Activated CD8-positive, alpha-beta T cell treated with anti-CD3 and anti-CD28 coated beads for 36 hours (primary cell): ENCODE data around the gene HDAC10. TPM values are rescaled to one million over a fixed set of nuclear protein-coding genes. Genes with fewer than 3 reads are reported as not detected.

ENCODE experiments used
- ATAC-seq: fragments of 200-7000 bp; cut with Tn5 transposase; one replicate; pipeline ENCODE4 v1.10.0; 2021; ENCODE audit warnings: mild to moderate bottlenecking, moderate library complexity
- CTCF ChIA-PET: fragments of 350-600 bp; sonication (Branson Sonifier 250); formaldehyde crosslinking; loops from one replicate; lab custom pipeline; 2021; ENCODE audit warnings: antibody characterized with exemption; lab: Charles Lee
- POLR2A ChIA-PET: fragments of 350-600 bp; sonication (Branson Sonifier 250); formaldehyde crosslinking; loops from one replicate; lab custom pipeline; 2021; ENCODE audit warnings: antibody characterized with exemption; lab: Charles Lee
- DNase-seq: peaks from one replicate; pipeline ENCODE4 v3.0.0-alpha.2; 2020
- H3K27ac Mint-ChIP-seq: one replicate; pipeline ENCODE4 v1.8.0; 2021; ENCODE audit warnings: mild to moderate bottlenecking, mixed read lengths
- H3K27me3 Mint-ChIP-seq: one replicate; pipeline ENCODE4 v1.8.0; 2021; ENCODE audit warnings: mixed read lengths
- H3K36me3 Mint-ChIP-seq: one replicate; pipeline ENCODE4 v1.8.0; 2021; ENCODE audit warnings: low read depth, mixed read lengths
- H3K4me1 Mint-ChIP-seq: one replicate; pipeline ENCODE4 v1.8.0; 2021; ENCODE audit warnings: low read depth, mixed read lengths
- H3K4me3 Mint-ChIP-seq: one replicate; pipeline ENCODE4 v1.8.0; 2021; ENCODE audit warnings: mild to moderate bottlenecking, moderate library complexity, mixed read lengths
- H3K9me3 Mint-ChIP-seq: one replicate; pipeline ENCODE4 v1.8.0; 2021; ENCODE audit warnings: mixed read lengths
- intact Hi-C: fragments of 100-400 bp; cut with micrococcal nuclease; formaldehyde crosslinking; loops from one replicate; pipeline ENCODE4 v1.10.0; 2022
- total RNA-seq, 2 experiments: library from RNA; stranded (reverse); gene quantifications; one replicate each; pipeline ENCODE4 v1.2.3, GENCODE V29; 2021
- TF ChIP-seq, protein P1 (sequence below): fragments of 200-600 bp; IDR thresholded peaks from one replicate; pipeline ENCODE4 v1.8.0; 2022; ENCODE audit warnings: antibody characterized with exemption, mild to moderate bottlenecking

HDAC10 gene
- total RNA-seq, 2 experiments from 2014 or later: 43.0 to 44.3 TPM

DNA sequence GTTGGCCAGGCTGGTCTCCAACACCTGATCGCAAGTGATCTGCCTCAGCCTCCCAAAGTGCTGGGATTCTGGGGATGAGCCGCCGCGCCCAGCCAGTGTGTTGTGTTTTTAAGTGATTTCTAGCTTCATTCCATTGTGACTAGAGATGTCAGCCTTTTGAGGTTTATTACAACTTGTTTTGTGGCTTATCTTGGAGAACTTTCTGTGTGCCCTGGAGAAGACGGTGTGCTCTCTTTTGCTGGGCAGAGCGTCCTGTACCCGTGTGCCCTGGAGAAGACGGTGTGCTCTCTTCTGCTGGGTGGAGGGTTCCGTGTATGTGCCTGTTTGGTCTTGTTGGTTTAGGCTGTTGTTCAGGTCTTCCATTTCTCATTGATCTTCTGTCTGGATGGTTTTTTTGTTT is 37.8 kb downstream of the HDAC10 start:
- ATAC-seq (no peak), DNase-seq (no peak)
- H3K9me3 Mint-ChIP-seq: no peaks in the 10 kb centered on the region
- TF ChIP-seq, protein P1, sequence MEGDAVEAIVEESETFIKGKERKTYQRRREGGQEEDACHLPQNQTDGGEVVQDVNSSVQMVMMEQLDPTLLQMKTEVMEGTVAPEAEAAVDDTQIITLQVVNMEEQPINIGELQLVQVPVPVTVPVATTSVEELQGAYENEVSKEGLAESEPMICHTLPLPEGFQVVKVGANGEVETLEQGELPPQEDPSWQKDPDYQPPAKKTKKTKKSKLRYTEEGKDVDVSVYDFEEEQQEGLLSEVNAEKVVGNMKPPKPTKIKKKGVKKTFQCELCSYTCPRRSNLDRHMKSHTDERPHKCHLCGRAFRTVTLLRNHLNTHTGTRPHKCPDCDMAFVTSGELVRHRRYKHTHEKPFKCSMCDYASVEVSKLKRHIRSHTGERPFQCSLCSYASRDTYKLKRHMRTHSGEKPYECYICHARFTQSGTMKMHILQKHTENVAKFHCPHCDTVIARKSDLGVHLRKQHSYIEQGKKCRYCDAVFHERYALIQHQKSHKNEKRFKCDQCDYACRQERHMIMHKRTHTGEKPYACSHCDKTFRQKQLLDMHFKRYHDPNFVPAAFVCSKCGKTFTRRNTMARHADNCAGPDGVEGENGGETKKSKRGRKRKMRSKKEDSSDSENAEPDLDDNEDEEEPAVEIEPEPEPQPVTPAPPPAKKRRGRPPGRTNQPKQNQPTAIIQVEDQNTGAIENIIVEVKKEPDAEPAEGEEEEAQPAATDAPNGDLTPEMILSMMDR: no peak
- ChIA-PET POLR2A (interaction anchor here (1.5 kb wide), 1 partner anchor 12 kb away, joined by 3 read pairs; no protein-coding TSS in a partner anchor), CTCF (interaction anchor here (2.1 kb wide), 1 partner anchor 65 kb away, joined by 10 read pairs; no protein-coding TSS in a partner anchor)
- no peak overlapping the region for H3K27ac Mint-ChIP-seq
- peaks cover 28% of the 10 kb centered on the region for H3K36me3 Mint-ChIP-seq
- no peak overlapping the region for H3K4me3 Mint-ChIP-seq
- intact Hi-C loops: no loop called here
- H3K27me3 Mint-ChIP-seq: no peaks in the 10 kb centered on the region
- peaks cover 4% of the 10 kb centered on the region for H3K4me1 Mint-ChIP-seq

DNA sequence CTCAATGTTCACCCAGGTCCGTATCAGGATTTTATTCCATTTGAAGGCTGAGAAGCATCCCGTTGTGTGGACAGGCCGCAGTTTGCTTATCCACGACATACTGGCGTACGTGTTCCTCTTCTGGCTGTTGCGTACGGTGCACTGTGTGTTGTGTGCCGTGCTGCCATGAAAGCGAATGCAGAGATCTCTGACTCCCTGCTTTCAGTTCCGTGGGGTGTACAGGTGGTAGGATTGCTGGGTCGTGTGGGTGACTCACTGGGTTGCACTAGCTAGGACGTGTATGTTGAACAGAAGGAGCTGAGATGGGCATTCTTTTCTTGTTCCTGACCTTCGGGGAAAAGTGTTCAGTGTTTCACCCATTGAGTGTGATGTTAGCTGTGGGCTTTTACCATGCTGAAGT is 39.9 kb downstream of the HDAC10 start:
- Mint-ChIP-seq H3K27me3 (no peaks in the 10 kb centered on the region), H3K4me3 (no peak overlapping the region), H3K9me3 (no peaks in the 10 kb centered on the region), H3K27ac (no peak overlapping the region), H3K36me3 (peaks cover 24% of the 10 kb centered on the region), H3K4me1 (peaks cover 4% of the 10 kb centered on the region)
- ATAC-seq: no peak
- no peak for DNase-seq
- intact Hi-C loops: no loop called here
- CTCF ChIA-PET: interaction anchor here (0.9 to 2.1 kb wide), 4 partner anchors 62 to 181 kb away, joined by 4 to 10 read pairs (median 4); no protein-coding TSS in a partner anchor
- TF ChIP-seq, protein P1: no peak
- POLR2A ChIA-PET: no interaction called here

DNA sequence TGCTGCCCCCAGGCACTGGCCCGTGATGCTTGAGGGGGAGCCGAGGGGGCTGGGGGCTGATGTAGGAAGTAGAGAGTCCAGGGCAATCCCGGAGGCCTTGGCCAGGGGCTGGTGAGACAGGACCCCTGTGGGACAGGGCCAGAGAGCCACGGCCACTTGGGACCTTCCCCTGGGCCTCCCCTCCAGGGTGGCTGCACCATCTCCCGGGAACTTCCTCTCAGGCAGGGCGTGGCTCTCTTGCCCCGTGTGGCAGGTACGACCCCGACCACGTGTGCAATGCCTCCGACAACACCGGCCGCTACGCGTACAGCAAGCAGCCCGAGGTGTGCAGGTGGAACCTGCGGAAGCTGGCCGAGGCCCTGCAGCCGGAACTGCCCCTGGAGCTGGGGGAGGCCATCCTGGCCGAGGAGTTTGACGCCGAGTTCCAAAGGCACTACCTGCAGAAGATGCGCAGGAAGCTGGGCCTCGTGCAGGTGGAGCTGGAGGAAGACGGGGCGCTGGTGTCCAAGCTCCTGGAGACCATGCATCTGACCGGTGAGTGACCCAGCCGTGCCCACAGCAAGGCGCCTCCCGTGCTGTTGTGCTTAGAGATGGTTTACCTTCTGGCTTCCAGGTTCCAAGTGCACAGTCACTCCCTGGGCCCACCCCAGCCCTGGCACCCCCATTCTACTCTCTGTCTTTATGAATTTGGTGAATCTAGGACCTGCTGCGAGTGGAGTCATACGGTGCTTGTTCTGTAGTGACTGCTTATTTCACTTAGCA is 40.5 kb downstream of the HDAC10 start:
- H3K36me3 Mint-ChIP-seq: peaks cover 20% of the 10 kb centered on the region
- H3K27me3 Mint-ChIP-seq: no peaks in the 10 kb centered on the region
- DNase-seq: no peak
- peaks cover 4% of the 10 kb centered on the region for H3K4me1 Mint-ChIP-seq
- TF ChIP-seq, protein P1: no peak
- peak overlapping the region; percentile 44 for H3K27ac Mint-ChIP-seq
- H3K9me3 Mint-ChIP-seq: no peaks in the 10 kb centered on the region
- CTCF ChIA-PET: interaction anchor here (0.7 to 1.2 kb wide), 4 partner anchors 62 to 309 kb away, joined by 3 to 5 read pairs (median 4); no protein-coding TSS in a partner anchor
- no peak overlapping the region for H3K4me3 Mint-ChIP-seq
- intact Hi-C loops: no loop called here
- no peak for ATAC-seq
- POLR2A ChIA-PET: no interaction called here

DNA sequence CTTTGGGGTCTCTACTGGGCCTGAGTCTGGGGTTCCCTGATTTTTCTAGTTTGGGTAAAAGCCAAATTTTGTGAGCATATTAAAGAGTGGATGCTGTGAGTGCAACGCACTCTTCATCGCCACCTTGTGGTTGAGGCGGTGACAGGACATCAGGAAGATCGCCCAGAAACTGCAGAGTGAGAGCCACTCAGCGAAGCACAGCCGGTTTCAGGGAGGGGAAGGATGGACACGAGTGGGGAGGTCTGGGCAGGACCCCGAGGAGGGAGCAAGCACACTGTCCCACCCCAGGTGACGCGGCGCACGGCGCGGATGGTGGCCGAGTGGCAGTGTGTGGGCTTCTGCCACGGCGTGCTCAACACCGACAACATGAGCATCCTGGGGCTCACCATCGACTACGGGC is 41.2 kb downstream of the HDAC10 start:
- ChIA-PET CTCF (interaction anchor here (1.0 to 3.6 kb wide), 2 partner anchors 61 to 179 kb away, joined by 4 to 25 read pairs; no protein-coding TSS in a partner anchor), POLR2A (no interaction called here)
- Mint-ChIP-seq H3K36me3 (peaks cover 16% of the 10 kb centered on the region), H3K27ac (peak overlapping the region; percentile 44), H3K27me3 (no peaks in the 10 kb centered on the region), H3K9me3 (no peaks in the 10 kb centered on the region), H3K4me3 (no peak overlapping the region), H3K4me1 (peaks cover 7% of the 10 kb centered on the region)
- ATAC-seq: peak; percentile 88
- TF ChIP-seq, protein P1: peak; percentile 90
- intact Hi-C loops: loop anchor here (5.0 kb wide), 1 partner anchor 63 kb away; no protein-coding TSS in a partner anchor
- peak; percentile 83 for DNase-seq
